ENCODE results near the gene RGPD5.
"Not testable (repeated sequence)": the region's sequence is repeated elsewhere in the genome, so short reads cannot be mapped to it uniquely, and the experiment has no call there.

GRCh38 chr2:109768934-109769333 lies 25.2 kb upstream of the RGPD5 start:
- not testable (repeated sequence) for TF ChIP-seq EZH2 (IDR thresholded peaks at IDR 0.05; ENCODE audit: low read depth); CTCF (conservative IDR thresholded peaks at IDR 0.05)
